HEK293 (cell line): ENCODE results near the gene CACTIN.

ENCODE experiments used
- CTCF ChIA-PET: fragments of 350-600 bp; formaldehyde crosslinking; extraction: SDS; loops from one replicate; lab custom pipeline; 2021; ENCODE audit warnings: antibody characterized with exemption; lab: Yijun Ruan, JAX
- POLR2A ChIA-PET: fragments of 300-600 bp; formaldehyde crosslinking; extraction: SDS; loops from one replicate; lab custom pipeline; 2020; ENCODE audit warnings: antibody characterized with exemption, inconsistent platforms; lab: Yijun Ruan, JAX
- H3K27ac ChIP-seq: fragments of 200-500 bp; sonication (Bioruptor generic); 2 replicates; pipeline ENCODE4 v1.5.1; 2014; ENCODE audit warnings: low read depth, low read length, control low read depth, inconsistent platforms; ENCODE audit errors: extremely low read depth
- H3K36me3 ChIP-seq, 2 experiments: fragments of 200-500 bp in 1 of 2; sonication (Bioruptor generic) in 1 of 2; 1 replicate in 1 of 2; 2 replicates in 1 of 2; pipeline ENCODE4 v1.5.1; 2014 to 2017; ENCODE audit warnings: inconsistent platforms in 2 of 2, low read length in 2 of 2; ENCODE audit not compliant: control insufficient read depth in 2 of 2, insufficient read depth in 1 of 2
- H3K4me1 ChIP-seq: fragments of 200-500 bp; sonication (Bioruptor generic); 2 replicates; pipeline ENCODE4 v1.5.1; 2014; ENCODE audit warnings: mild to moderate bottlenecking, low read length, inconsistent platforms; ENCODE audit not compliant: control insufficient read depth, insufficient read depth
- H3K4me3 ChIP-seq: 2 replicates; pipeline ENCODE4 v1.5.1; 2011; ENCODE audit warnings: low read depth, mild to moderate bottlenecking, control low read depth, low read length, moderate library complexity
- H3K9me3 ChIP-seq: fragments of 200-500 bp; sonication (Bioruptor generic); 2 replicates; pipeline ENCODE4 v1.5.1; 2014; ENCODE audit warnings: low read depth, low read length, inconsistent platforms; ENCODE audit not compliant: control insufficient read depth, insufficient read depth
- EGR2 ChIP-seq: fragments of 450-650 bp; formaldehyde crosslinking; IDR thresholded peaks from 2 replicates; pipeline ENCODE4 v1.5.1; 2016; ENCODE audit warnings: low read depth, missing biosample characterization, missing genetic modification characterization
- GLIS1 ChIP-seq: fragments of 450-650 bp; formaldehyde crosslinking; IDR thresholded peaks from 2 replicates; pipeline ENCODE4 v1.5.1; 2016; ENCODE audit warnings: missing biosample characterization, missing genetic modification characterization
- KLF10 ChIP-seq: fragments of 450-650 bp; IDR thresholded peaks from 2 replicates; pipeline ENCODE4 v1.5.1; 2018; ENCODE audit warnings: missing biosample characterization, mild to moderate bottlenecking, missing genetic modification characterization
- KLF8 ChIP-seq: fragments of 450-650 bp; formaldehyde crosslinking; IDR thresholded peaks from 2 replicates; pipeline ENCODE4 v1.5.1; 2016; ENCODE audit warnings: missing biosample characterization, missing genetic modification characterization
- MYNN ChIP-seq: fragments of 450-650 bp; formaldehyde crosslinking; IDR thresholded peaks from 2 replicates; pipeline ENCODE4 v1.5.1; 2016; ENCODE audit warnings: missing biosample characterization, missing genetic modification characterization, borderline replicate concordance
- SP2 ChIP-seq: fragments of 450-650 bp; formaldehyde crosslinking; IDR thresholded peaks from 2 replicates; pipeline ENCODE4 v1.5.1; 2016; ENCODE audit warnings: missing biosample characterization, missing genetic modification characterization
- SP3 ChIP-seq: fragments of 450-650 bp; formaldehyde crosslinking; IDR thresholded peaks from 2 replicates; pipeline ENCODE4 v1.5.1; 2016; ENCODE audit warnings: missing biosample characterization, missing genetic modification characterization
- ZFHX2 ChIP-seq: fragments of 450-650 bp; formaldehyde crosslinking; conservative IDR thresholded peaks from 2 replicates; pipeline ENCODE4 v1.5.1; 2016; ENCODE audit warnings: missing biosample characterization, missing genetic modification characterization
- ZNF169 ChIP-seq: fragments of 450-650 bp; formaldehyde crosslinking; IDR thresholded peaks from 2 replicates; pipeline ENCODE4 v1.5.1; 2016; ENCODE audit warnings: missing biosample characterization, missing genetic modification characterization
- ZNF341 ChIP-seq: fragments of 450-650 bp; formaldehyde crosslinking; IDR thresholded peaks from 2 replicates; pipeline ENCODE4; 2016; ENCODE audit warnings: low read depth, missing biosample characterization, missing genetic modification characterization
- ZNF510 ChIP-seq: fragments of 450-650 bp; formaldehyde crosslinking; IDR thresholded peaks from 2 replicates; pipeline ENCODE4 v1.5.1; 2018; ENCODE audit warnings: mild to moderate bottlenecking, missing genetic modification characterization, missing biosample characterization; ENCODE audit not compliant: insufficient replicate concordance
- ZNF544 ChIP-seq: fragments of 450-650 bp; formaldehyde crosslinking; IDR thresholded peaks from 2 replicates; pipeline ENCODE4 v1.5.0; 2017; ENCODE audit warnings: missing biosample characterization, missing genetic modification characterization
- ZNF561 ChIP-seq: fragments of 450-650 bp; IDR thresholded peaks from 2 replicates; pipeline ENCODE4 v1.5.1; 2018; ENCODE audit warnings: missing biosample characterization, missing genetic modification characterization, borderline replicate concordance
- ZSCAN23 ChIP-seq: fragments of 450-650 bp; formaldehyde crosslinking; IDR thresholded peaks from 2 replicates; pipeline ENCODE4 v1.5.1; 2016; ENCODE audit warnings: missing biosample characterization, missing genetic modification characterization
- TF ChIP-seq, protein P1 (sequence below): fragments of 450-650 bp; formaldehyde crosslinking; IDR thresholded peaks from 2 replicates; pipeline ENCODE4 v1.5.1; 2016; ENCODE audit warnings: missing biosample characterization, missing genetic modification characterization
- TF ChIP-seq, protein P2 (sequence below): fragments of 450-650 bp; formaldehyde crosslinking; IDR thresholded peaks from 2 replicates; pipeline ENCODE4 v1.5.1; 2016; ENCODE audit warnings: missing biosample characterization, missing genetic modification characterization
- TF ChIP-seq, protein P3 (sequence below): fragments of 450-650 bp; formaldehyde crosslinking; optimal IDR thresholded peaks from 2 replicates; pipeline ENCODE3; 2016; ENCODE audit warnings: missing biosample characterization, mild to moderate bottlenecking, missing genetic modification characterization

The CACTIN gene

DNA sequence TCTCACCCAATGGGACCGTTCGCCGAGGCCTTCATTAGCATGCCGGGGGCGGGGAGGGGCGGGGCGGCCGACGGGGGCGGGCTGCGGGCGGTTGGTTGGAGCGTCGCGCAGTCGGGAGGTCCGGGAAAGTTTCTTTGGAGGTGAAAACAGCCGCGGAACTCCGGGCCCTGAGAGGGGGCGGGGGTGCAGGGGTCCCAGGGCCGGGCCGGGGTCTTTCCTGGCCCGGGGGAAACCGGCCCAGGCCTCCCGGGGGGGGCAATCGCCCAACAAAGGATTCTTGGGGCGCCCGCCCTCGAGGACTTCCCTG is 53.8 kb downstream of the CACTIN start, which contains the start of gene HMG20B:
HMG20B (plus strand) TSS at position 90 of the 307 bp plus-strand sequence. CDS start 366 bp downstream, outside the sequence.
- peak; percentile 33; the same call in 1 of the 2 replicates for TF ChIP-seq KLF10 (tag by site-specific recombination)
- TF ChIP-seq, protein P1, sequence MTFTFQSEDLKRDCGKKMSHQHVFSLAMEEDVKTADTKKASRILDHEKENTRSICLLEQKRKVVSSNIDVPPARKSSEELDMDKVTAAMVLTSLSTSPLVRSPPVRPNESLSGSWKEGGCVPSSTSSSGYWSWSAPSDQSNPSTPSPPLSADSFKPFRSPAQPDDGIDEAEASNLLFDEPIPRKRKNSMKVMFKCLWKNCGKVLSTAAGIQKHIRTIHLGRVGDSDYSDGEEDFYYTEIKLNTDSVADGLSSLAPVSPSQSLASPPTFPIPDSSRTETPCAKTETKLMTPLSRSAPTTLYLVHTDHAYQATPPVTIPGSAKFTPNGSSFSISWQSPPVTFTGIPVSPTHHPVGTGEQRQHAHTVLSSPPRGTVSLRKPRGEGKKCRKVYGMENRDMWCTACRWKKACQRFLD, result no peak
- POLR2A ChIA-PET, result no interaction called here
- no peaks in the 10 kb centered on the region for H3K4me1 ChIP-seq
- H3K36me3 ChIP-seq, result peaks cover 9 to 19% of the 10 kb centered on the region in 2 experiments; a peak in 2 of 3 replicates
- peak within 1 kb of the TSS; percentile 77 for H3K27ac ChIP-seq
- H3K9me3 ChIP-seq, result no peaks in the 10 kb centered on the region
- H3K4me3 ChIP-seq, result peak within 1 kb of the TSS; percentile 84
- CTCF ChIA-PET, result interaction anchor here (0.6 to 1.4 kb wide), 2 partner anchors 14 to 30 kb away, joined by 5 read pairs; no protein-coding TSS in a partner anchor

DNA sequence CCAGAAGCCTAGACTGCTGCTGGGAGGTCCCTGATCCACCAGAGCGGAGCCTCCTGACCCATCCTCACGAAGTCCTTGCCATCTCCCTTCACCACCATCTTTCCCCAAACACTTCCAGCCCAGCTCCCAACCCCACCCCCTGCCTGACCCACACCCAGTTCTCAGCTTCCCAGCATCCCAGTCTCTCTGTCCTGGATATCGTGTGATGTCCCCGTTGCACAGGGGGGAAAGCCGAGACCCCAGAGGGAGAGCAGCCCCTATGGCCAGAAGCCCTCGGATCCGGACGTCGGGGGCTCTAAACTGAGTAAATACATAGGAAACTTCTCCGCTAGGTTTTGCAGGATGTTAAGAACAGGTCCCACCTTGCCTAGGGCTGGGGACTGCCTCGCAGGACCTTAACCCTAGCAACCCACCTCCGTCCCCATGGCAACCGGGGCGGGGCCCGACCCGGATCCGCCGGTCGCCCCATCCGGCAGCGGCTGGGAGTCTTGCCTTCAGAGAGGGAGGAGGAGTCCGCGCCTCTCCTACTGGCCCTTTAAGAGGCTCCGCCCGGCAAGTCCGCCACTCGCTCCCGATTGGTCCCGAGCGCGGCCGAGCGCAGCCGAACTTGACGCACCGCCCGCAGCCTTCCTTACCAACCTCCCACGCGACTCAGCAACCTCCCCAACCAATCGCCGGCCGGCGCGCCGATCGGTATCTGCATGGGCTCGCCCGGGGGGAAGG is 54.3 kb downstream of the CACTIN start:
- no peaks in the 10 kb centered on the region for H3K4me1 ChIP-seq
- peak overlapping the region; percentile 21; the same call in 1 of the 2 replicates for H3K4me3 ChIP-seq
- peaks cover 9 to 19% of the 10 kb centered on the region in 2 experiments; a peak in 2 of 3 replicates for H3K36me3 ChIP-seq
- CTCF ChIA-PET, result no interaction called here
- H3K27ac ChIP-seq, result no peak overlapping the region
- H3K9me3 ChIP-seq, result no peaks in the 10 kb centered on the region
- TF ChIP-seq ZNF510 (tag by site-specific recombination) (no peak), KLF10 (tag by site-specific recombination) (0 out of 2 replicates have a peak, but pooled peaks have one; percentile 16), KLF8 (tag by site-specific recombination) (0 out of 2 replicates have a peak, but pooled peaks have one; percentile 53), ZSCAN23 (tag by site-specific recombination) (no peak), ZNF169 (tag by site-specific recombination) (no peak), ZNF341 (tag by site-specific recombination) (0 out of 2 replicates have a peak, but pooled peaks have one; percentile 40), SP3 (tag by site-specific recombination) (peak; percentile 94), ZFHX2 (tag by site-specific recombination) (peak; percentile 95), GLIS1 (tag by site-specific recombination) (peak; percentile 29; the same call in 1 of the 2 replicates), ZNF561 (tag by site-specific recombination) (peak; percentile 57; the same call in 1 of the 2 replicates), EGR2 (tag by site-specific recombination) (peak; percentile 84), ZNF544 (tag by site-specific recombination) (no peak), SP2 (tag by site-specific recombination) (peak; percentile 99), MYNN (tag by site-specific recombination) (peak; percentile 68; the same call in 1 of the 2 replicates)
- TF ChIP-seq, protein P2, sequence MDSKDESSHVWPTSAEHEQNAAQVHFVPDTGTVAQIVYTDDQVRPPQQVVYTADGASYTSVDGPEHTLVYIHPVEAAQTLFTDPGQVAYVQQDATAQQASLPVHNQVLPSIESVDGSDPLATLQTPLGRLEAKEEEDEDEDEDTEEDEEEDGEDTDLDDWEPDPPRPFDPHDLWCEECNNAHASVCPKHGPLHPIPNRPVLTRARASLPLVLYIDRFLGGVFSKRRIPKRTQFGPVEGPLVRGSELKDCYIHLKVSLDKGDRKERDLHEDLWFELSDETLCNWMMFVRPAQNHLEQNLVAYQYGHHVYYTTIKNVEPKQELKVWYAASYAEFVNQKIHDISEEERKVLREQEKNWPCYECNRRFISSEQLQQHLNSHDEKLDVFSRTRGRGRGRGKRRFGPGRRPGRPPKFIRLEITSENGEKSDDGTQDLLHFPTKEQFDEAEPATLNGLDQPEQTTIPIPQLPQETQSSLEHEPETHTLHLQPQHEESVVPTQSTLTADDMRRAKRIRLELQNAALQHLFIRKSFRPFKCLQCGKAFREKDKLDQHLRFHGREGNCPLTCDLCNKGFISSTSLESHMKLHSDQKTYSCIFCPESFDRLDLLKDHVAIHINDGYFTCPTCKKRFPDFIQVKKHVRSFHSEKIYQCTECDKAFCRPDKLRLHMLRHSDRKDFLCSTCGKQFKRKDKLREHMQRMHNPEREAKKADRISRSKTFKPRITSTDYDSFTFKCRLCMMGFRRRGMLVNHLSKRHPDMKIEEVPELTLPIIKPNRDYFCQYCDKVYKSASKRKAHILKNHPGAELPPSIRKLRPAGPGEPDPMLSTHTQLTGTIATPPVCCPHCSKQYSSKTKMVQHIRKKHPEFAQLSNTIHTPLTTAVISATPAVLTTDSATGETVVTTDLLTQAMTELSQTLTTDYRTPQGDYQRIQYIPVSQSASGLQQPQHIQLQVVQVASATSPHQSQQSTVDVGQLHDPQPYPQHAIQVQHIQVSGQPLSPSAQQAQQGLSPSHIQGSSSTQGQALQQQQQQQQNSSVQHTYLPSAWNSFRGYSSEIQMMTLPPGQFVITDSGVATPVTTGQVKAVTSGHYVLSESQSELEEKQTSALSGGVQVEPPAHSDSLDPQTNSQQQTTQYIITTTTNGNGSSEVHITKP (tag by site-specific recombination), result peak; percentile 68
- TF ChIP-seq, protein P3, sequence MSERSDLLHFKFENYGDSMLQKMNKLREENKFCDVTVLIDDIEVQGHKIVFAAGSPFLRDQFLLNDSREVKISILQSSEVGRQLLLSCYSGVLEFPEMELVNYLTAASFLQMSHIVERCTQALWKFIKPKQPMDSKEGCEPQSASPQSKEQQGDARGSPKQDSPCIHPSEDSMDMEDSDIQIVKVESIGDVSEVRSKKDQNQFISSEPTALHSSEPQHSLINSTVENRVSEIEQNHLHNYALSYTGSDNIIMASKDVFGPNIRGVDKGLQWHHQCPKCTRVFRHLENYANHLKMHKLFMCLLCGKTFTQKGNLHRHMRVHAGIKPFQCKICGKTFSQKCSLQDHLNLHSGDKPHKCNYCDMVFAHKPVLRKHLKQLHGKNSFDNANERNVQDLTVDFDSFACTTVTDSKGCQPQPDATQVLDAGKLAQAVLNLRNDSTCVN (tag by site-specific recombination), result peak; percentile 52
- POLR2A ChIA-PET, result interaction anchor here (0.5 kb wide), 1 partner anchor 27 kb away, joined by 4 read pairs; no protein-coding TSS in a partner anchor
